ENCODE measurements around the gene MRPS35. TPM values are rescaled to one million over a fixed set of nuclear protein-coding genes. Genes with fewer than 3 reads are reported as not detected.

MRPS35 gene
- total RNA-seq: 51.5 TPM
- long read RNA-seq, transcript MRPS35-201 (8 exons, 1,888 nt): major isoform, 143 of 151 reads
- long read RNA-seq, partial matches to known transcripts: 3 of 151 reads
- long read RNA-seq, other reads (novel, unspliced or antisense): 3 of 151 reads

GRCh38 chr12:27710592-27711316 lies at the start of gene MRPS35:
Gene MRPS35, plus strand, starts transcription at chr12:27710832. Its CDS starts 12 bp downstream, at chr12:27710844.
- intact Hi-C loops (cut with DNase I): no loop called here
- DNase-seq (ENCODE audit: low spot score): peak; percentile 97

DNA sequence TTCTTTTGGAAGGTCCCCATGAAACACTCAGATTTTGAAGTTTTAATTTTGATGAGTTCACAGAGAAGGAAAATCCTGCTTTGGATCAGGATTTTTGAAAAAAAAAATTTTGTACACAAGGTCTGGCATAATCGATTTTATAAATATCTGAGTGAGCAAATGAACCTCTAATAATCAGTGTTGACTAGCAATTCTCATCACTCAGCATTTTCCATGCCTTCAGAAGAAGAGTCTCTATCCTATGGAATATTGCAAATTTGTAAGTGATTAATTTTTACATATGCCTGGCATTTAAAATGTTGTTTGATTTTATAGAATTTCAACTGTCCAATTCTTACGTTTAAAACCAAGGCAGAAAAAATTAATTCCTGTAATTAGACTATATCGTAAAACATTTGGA lies 44.9 kb upstream of the MRPS35 start:
- intact Hi-C loops (cut with DNase I): no loop called here
- DNase-seq (ENCODE audit: low spot score): no peak

DNA sequence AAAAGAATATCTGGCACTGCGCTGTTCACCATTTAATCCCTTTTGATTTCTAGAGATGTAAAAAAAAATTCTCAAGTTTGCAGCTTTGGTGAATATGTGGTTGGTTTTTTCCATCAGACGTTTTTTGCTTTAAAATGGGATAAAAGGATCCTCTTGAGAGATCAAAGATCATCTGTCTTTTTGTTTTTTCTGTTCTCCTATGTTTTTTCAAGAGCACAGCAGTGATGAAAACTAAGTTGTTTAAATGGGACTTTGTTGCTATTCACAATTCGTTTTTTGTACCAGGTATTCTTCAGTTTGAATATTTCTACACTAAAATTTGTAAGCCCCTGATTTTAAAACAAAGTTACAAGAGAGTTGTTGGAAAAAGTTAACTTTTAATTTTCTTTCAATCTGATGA lies 44.1 kb upstream of the MRPS35 start:
- DNase-seq (ENCODE audit: low spot score): no peak
- intact Hi-C loops (cut with DNase I): no loop called here

GRCh38 chr12:27667540-27667939 lies 43.1 kb upstream of the MRPS35 start:
- DNase-seq (ENCODE audit: low spot score): no peak
- intact Hi-C loops (cut with DNase I): no loop called here

DNA sequence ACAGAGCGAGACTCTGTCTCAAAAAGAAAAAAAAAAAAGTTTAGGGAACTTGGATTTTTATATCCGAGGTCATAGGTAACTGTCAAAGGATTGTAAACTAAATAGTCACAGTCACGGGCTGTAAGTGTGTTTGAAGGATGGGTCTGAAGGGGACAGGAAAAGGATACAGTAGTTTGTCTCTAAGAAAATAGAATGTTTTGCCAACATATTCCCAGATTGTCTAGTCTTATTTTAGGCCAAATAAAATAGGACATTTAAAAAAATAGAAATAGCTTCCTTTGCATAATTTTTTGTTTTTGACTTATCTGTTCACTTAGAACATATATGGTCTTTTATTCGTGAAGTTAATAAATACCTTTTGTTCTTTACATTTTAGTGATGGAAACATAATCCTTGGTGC lies 38.6 kb upstream of the MRPS35 start:
- intact Hi-C loops (cut with DNase I): no loop called here
- DNase-seq (ENCODE audit: low spot score): no peak

GRCh38 chr12:27672643-27673042 lies 38.0 kb upstream of the MRPS35 start:
- DNase-seq (ENCODE audit: low spot score): no peak
- intact Hi-C loops (cut with DNase I): no loop called here

GRCh38 chr12:27673101-27673718 lies 37.4 kb upstream of the MRPS35 start:
- no peak for DNase-seq (ENCODE audit: low spot score)

DNA sequence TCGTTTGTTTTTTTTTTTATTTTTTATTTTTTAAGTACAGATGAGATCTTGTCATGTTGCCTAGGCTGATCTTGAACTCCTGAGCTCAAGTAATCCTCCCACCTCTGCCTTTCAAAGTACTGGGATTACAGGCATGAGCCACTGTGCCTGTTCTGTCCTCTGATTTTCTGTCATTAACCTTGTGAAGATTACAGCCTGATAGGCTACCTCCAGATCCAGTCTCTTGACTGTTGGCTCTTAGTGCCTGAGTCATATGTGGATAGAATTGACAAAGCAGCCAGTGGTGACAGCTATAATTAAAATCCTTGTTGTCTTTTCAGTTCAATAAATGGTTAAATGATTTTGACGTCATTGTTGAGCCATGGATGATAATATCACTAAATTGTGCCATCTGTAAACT lies 35.6 kb upstream of the MRPS35 start:
- DNase-seq (ENCODE audit: low spot score): no peak
- intact Hi-C loops (cut with DNase I): no loop called here

More at GRCh38 chr12:27673101-27673718, 37.4 kb upstream of the MRPS35 start:
- intact Hi-C loops (cut with DNase I): no loop called here

DNA sequence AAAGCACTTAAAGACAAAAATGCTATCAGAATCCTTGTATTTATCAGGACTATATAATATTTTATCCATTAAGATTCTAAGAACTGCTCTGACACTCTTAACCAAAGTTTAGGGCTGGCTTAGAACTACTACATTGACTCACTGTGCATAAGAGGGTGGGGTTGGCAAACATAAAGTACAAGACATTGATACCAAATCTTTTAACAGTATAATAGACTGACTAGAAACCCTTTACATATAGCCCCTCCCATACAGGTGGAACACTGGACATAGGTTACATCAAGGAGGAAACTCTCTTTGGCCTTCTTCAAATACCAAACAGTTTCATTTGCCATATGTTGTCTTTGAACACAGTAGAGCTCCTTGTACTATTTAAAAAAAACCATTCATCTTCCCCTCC lies 30.0 kb upstream of the MRPS35 start:
- intact Hi-C loops (cut with DNase I): no loop called here
- no peak for DNase-seq (ENCODE audit: low spot score)

DNA sequence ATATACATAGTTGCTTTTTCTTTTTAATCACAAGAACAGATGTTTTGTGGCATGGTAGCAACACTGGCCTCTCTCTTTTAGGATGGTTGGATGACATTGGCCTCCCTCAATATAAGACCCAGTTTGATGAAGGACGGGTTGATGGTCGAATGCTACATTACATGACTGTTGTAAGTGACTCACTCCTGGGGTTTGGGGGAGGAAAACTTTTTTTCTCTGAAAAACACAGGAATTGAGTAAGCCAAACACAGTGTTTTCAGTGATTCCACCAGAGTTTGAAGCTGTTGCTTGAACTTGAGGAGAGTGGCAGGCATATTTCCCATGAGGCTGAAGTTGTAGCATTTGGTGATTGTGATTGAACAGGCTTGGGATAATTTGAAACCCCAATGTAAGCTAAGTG lies 28.1 kb upstream of the MRPS35 start:
- intact Hi-C loops (cut with DNase I): no loop called here
- no peak for DNase-seq (ENCODE audit: low spot score)

DNA sequence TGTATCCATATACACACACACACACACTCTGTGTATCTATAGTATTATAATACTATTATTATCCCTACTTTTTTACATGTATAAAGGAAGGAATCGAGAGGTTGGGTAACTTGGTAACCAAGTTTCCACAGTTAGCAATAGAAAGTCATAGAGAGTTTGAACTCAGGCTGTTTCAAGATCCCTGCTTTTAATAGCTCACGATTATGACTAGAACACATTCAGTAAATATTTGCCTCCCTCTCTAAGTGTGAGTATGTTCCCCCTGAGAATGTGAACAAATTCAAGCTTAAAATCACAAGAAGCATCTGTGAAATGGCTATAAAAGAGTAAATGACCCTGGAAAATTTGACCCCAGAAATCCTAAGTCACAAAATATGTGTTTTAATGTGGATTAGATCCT lies 25.4 kb upstream of the MRPS35 start:
- DNase-seq (ENCODE audit: low spot score): no peak
- intact Hi-C loops (cut with DNase I): no loop called here

DNA sequence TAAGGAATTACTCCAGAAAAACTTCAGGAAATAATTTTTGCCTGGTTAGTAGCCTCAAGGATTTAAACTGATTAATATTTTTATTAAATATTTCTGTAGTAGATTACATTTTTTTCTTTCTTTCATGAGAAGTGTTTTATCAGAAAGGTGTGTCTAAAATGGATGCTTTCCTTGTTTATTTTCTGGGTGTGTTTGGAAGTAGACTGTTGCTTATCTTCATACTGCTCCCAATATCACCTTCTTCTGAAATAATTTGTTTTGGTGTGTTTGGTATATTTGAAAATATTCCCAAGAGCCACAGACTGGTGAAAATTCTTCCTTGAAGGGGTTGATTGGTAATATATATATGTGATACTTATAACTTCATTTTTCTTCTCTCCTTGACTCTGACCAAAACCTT lies 24.5 kb upstream of the MRPS35 start:
- intact Hi-C loops (cut with DNase I): no loop called here
- no peak for DNase-seq (ENCODE audit: low spot score)

DNA sequence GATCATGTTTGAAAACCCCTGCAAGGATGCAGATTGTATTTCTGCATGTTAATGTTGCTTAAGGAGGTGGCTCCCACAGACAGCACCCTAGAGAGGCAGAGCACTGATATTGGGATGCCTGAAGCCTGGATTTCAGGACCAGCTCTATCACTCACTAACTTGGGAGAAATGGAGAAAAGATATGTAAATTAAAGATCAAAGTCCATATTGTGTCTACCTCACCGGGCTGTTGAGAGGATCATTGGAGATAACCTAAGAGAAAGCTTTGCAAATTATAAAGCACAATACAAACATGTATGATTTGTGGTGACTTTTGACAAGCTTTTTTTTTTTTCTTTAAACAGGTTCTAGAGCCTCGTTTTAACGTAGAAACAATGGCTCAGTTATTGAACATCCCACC lies 22.0 kb upstream of the MRPS35 start:
- DNase-seq (ENCODE audit: low spot score): no peak
- intact Hi-C loops (cut with DNase I): no loop called here

GRCh38 chr12:27689558-27690180 lies 21.0 kb upstream of the MRPS35 start:
- intact Hi-C loops (cut with DNase I): no loop called here
- no peak for DNase-seq (ENCODE audit: low spot score)

DNA sequence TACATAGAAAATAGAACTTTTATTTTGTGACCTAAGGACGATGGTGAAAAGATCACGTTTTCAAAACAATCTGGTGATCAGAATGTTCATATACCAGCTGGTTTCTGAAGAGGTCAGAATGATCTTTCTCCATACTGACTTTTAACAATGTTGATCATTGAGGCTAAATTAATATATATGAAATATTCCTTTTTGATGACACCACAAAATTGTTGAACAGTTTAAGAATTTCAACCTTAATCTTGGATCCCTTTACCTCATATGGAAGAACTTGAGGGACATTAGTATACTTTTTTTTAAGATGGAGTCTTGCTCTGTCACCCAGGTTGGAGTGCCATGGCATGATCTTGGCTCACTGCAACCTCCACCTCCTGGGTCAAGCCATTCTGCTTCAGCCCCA lies 17.2 kb upstream of the MRPS35 start:
- intact Hi-C loops (cut with DNase I): no loop called here
- DNase-seq (ENCODE audit: low spot score): no peak

DNA sequence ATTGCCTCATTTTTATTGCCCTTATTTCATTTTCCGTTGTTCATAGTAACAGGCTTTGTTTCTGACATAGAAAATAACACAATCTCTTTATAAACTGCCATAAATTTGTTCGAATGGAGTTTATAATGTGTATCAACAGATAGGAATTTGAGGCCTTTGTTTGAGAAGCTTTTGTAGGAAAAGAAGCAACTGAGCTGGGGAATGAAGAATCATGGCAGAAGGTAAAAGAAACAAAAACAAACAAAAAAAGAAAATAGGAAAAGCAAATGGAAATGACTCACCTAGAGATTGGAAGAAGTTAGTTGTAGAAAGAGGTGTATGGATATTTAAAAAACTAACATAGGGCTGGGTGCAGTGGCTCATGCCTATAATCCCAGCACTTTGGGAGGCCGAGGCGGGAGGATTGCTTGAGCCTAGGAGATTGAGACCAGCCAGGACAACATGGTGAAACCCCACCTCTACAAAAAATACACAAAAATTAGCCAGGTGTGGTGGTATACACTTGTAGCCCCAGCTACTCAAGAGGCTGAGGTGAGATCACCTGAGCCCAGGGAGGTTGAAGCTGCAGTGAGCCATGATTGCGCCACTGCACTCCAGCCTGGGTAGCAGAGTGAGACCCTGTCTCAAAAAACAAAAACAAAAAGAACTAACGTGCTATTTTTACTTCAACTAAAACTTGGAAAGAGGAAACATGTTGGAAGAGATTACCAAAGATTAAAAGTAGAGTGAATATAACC lies 14.9 kb upstream of the MRPS35 start:
- intact Hi-C loops (cut with DNase I): no loop called here

GRCh38 chr12:27696293-27696652 lies 14.4 kb upstream of the MRPS35 start, which contains the start of gene REP15:
Gene REP15, plus strand, starts transcription at chr12:27696447. Its CDS starts 116 bp downstream, at chr12:27696563.
- no peak for DNase-seq (ENCODE audit: low spot score)
- intact Hi-C loops (cut with DNase I): no loop called here

More for the DNA sequence above, 14.9 kb upstream of the MRPS35 start:
- no peak for DNase-seq (ENCODE audit: low spot score)

DNA sequence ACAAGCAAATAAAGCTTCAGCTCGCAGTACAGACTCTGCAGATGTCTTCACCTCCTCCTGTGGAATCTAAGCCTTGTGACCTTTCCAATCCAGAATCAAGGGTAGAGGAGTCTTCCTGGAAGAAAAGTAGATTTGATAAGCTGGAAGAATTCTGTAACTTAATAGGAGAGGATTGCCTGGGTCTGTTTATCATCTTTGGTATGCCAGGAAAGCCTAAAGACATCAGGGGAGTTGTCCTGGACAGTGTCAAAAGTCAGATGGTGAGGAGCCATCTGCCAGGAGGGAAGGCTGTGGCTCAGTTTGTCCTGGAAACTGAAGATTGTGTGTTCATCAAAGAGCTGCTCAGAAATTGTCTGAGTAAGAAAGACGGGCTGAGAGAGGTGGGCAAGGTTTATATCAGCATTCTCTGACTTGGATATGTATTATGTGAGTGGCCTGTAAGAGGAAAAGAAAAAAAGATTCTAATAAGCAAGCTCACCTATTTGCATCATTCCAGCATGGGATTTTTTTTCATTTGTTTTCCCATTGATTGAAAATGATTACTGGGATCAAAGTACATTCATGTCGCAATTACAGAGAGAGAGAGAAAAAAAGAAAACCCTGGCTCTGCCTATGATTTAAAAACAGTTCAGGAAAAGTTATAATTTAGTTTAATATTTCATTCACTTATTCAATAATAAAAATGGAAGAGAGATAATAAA lies 13.6 kb upstream of the MRPS35 start:
- intact Hi-C loops (cut with DNase I): no loop called here
- no peak for DNase-seq (ENCODE audit: low spot score)

GRCh38 chr12:27703720-27704452 lies 6.7 kb upstream of the MRPS35 start:
- intact Hi-C loops (cut with DNase I): no loop called here
- no peak for DNase-seq (ENCODE audit: low spot score)
